Glutamatergic neuron (in vitro differentiated cells): ENCODE results near the gene VTI1A. TPM values are rescaled to one million over a fixed set of nuclear protein-coding genes. Genes with fewer than 3 reads are reported as not detected.

Experiments used
- DNase-seq: peaks from one replicate; pipeline ENCODE4 v3.0.0; 2022
- H3K27ac Mint-ChIP-seq: one replicate; pipeline ENCODE4 v1.8.0; 2020; ENCODE audit warnings: mild to moderate bottlenecking, mixed read lengths, inconsistent platforms; ENCODE audit not compliant: unreplicated experiment
- H3K27me3 Mint-ChIP-seq: one replicate; pipeline ENCODE4 v1.8.0; 2020; ENCODE audit warnings: mild to moderate bottlenecking, moderate library complexity, mixed read lengths, inconsistent platforms; ENCODE audit not compliant: unreplicated experiment
- H3K36me3 Mint-ChIP-seq: one replicate; pipeline ENCODE4 v1.8.0; 2020; ENCODE audit warnings: mild to moderate bottlenecking, mixed read lengths, inconsistent platforms; ENCODE audit not compliant: unreplicated experiment
- H3K4me1 Mint-ChIP-seq: one replicate; pipeline ENCODE4 v1.8.0; 2020; ENCODE audit warnings: mild to moderate bottlenecking, low read depth, mixed read lengths, inconsistent platforms; ENCODE audit not compliant: unreplicated experiment
- H3K4me3 Mint-ChIP-seq: one replicate; pipeline ENCODE4 v1.8.0; 2020; ENCODE audit warnings: mild to moderate bottlenecking, mixed read lengths, inconsistent platforms; ENCODE audit not compliant: unreplicated experiment
- H3K9me3 Mint-ChIP-seq: one replicate; pipeline ENCODE4 v1.8.0; 2020; ENCODE audit warnings: mild to moderate bottlenecking, moderate library complexity, mixed read lengths, inconsistent platforms; ENCODE audit not compliant: unreplicated experiment
- total RNA-seq: library from RNA; stranded (reverse); fragmentation: NEBNext Ultra II Directional; extraction: Animal tissue kit (Norgen Biotek cat#: 25700); gene quantifications from one replicate; pipeline ENCODE4 v1.2.1, GENCODE V29; 2021; ENCODE audit not compliant: unreplicated experiment
- TF ChIP-seq, protein P1 (sequence below): fragments of 200-600 bp; sonication (generic); IDR thresholded peaks from one replicate; pipeline ENCODE4 v1.5.0; 2021; ENCODE audit not compliant: partially characterized antibody, unreplicated experiment

VTI1A gene
- total RNA-seq, 1 donor from 2014 or later, result 61.0 TPM

DNA sequence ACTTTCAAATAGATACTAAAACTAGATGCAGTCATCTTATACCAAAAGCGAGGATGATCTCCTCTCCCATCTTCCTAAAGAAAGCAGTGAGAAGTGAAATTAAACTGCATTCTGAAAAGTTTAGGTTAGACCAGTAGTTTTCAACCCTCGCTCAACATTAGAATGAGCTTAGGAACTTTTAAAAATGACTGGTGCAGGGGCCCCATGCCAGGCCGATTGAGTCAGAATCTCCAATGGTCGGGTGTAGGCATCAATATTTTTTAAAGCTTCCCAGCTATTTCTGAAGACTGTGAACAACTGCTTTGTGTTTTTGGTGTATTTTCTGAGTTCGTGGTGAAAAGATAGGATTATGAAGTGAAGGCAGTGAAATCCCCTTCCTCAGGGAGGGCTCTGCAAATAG lies 146.0 kb downstream of the VTI1A start:
- Mint-ChIP-seq H3K9me3 (no peaks in the 10 kb centered on the region), H3K27me3 (no peaks in the 10 kb centered on the region), H3K4me3 (no peak overlapping the region), H3K4me1 (no peaks in the 10 kb centered on the region), H3K36me3 (no peaks in the 10 kb centered on the region), H3K27ac (no peak overlapping the region)
- no peak for DNase-seq
- TF ChIP-seq, protein P1, sequence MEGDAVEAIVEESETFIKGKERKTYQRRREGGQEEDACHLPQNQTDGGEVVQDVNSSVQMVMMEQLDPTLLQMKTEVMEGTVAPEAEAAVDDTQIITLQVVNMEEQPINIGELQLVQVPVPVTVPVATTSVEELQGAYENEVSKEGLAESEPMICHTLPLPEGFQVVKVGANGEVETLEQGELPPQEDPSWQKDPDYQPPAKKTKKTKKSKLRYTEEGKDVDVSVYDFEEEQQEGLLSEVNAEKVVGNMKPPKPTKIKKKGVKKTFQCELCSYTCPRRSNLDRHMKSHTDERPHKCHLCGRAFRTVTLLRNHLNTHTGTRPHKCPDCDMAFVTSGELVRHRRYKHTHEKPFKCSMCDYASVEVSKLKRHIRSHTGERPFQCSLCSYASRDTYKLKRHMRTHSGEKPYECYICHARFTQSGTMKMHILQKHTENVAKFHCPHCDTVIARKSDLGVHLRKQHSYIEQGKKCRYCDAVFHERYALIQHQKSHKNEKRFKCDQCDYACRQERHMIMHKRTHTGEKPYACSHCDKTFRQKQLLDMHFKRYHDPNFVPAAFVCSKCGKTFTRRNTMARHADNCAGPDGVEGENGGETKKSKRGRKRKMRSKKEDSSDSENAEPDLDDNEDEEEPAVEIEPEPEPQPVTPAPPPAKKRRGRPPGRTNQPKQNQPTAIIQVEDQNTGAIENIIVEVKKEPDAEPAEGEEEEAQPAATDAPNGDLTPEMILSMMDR, result no peak

DNA sequence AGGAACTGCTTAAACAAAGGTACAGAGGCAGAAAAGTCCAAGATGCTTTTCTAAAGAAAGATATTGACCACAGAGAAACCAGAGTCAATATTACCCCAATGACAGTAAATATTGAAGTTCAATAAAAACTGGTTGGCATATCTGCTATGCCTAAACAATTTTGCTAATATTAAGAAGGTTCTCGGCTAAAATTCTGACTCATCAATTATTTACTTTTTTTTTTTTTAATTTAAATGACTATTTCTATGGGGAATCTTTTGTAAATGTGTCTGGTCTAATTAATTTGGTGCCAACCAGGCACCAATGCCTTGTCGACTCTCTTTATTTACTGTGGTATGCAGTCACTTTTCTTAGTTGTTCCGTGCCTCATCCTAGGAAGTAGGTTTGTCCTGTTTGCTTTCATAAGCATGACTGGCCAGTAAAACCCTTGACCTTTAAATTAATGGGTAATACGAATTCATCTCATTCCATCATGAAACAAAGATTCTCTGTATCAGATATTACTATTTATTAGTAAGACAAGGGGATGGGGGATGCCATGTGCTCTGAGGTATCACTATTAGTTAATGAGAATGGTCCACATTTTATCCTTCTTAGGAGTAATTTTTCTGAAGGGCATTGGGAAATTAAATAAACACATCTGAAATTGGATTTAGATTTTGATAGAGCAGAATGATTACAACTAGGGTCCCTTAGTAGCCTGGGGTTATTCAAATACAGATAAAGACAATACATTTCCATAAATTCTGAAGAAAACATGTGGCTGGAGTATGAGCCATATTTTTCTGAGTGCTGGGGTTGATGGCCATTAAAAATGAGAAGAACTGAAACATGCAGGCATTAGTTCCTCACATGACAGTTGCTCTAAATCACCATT lies 154.4 kb downstream of the VTI1A start:
- TF ChIP-seq, protein P1, result no peak
- Mint-ChIP-seq H3K9me3 (peaks cover 2% of the 10 kb centered on the region), H3K27me3 (no peaks in the 10 kb centered on the region), H3K27ac (no peak overlapping the region), H3K4me1 (no peaks in the 10 kb centered on the region), H3K4me3 (no peak overlapping the region), H3K36me3 (no peaks in the 10 kb centered on the region)
- DNase-seq, result no peak

DNA sequence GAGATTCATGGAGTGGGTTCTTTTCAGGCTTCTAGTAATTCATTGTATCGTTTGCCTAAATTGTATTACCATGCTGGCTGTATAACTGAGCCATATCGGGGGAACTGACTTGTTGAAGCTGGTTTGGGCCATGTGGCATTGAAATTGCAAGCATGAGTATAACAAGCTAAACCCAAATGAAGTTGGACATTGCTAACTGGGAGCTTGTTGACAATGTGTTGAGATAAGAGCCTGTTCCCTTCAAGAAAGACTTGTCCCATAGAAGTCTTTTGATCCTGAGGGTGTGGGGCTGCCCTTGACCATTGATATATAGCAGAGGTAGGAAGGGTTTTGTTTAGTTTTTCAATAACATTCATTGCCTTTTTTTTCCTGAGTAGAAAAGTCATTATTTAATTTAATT lies 156.0 kb downstream of the VTI1A start:
- Mint-ChIP-seq H3K27ac (no peak overlapping the region), H3K36me3 (no peaks in the 10 kb centered on the region), H3K27me3 (no peaks in the 10 kb centered on the region), H3K4me1 (peaks cover 4% of the 10 kb centered on the region), H3K4me3 (no peak overlapping the region), H3K9me3 (peaks cover 2% of the 10 kb centered on the region)
- DNase-seq, result no peak
- TF ChIP-seq, protein P1, result no peak

DNA sequence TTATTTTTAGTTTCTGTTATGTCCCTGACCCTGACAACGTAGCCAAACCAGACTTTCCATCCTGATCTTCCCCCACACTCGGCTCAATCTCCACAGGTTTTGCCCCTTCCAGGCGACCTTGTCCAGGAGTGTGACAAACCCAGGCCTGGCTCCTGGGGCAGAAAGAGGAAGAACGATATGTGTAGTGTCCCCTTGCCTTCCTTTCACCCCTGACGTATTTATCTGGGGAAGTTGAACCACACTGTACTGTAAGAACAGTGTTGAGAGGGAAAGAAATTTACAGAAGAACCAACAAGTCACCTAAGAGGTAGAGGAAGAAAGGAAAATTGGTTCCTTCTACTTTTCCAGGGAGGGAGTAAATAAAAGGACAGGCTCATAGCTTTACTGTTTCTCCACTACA lies 158.0 kb downstream of the VTI1A start:
- Mint-ChIP-seq H3K36me3 (no peaks in the 10 kb centered on the region), H3K27me3 (no peaks in the 10 kb centered on the region), H3K4me3 (no peak overlapping the region), H3K9me3 (peaks cover 1% of the 10 kb centered on the region), H3K27ac (no peak overlapping the region), H3K4me1 (peaks cover 8% of the 10 kb centered on the region)
- DNase-seq, result no peak
- TF ChIP-seq, protein P1, result no peak

DNA sequence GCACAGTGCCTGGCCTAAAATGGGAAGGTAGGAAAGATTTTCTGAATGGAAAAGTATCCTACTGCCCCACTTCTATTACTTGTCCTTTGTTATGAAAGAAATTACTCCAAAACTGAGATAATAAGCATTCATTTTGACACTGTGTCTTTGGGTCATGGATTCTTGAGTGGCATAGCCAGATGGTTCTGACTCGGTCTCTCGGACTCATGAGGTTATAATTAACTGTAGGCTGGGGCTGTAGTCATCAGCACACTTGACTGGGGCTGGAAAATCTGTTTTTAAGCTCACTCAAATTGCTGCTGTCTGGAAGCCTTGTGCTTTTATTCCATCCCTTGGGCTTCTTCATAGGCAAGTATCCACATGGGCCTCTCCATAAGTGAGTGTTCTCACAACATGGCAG lies 160.5 kb downstream of the VTI1A start:
- H3K4me3 Mint-ChIP-seq, result no peak overlapping the region
- TF ChIP-seq, protein P1, result no peak
- DNase-seq, result no peak
- H3K27ac Mint-ChIP-seq, result no peak overlapping the region
- peaks cover 8% of the 10 kb centered on the region for H3K4me1 Mint-ChIP-seq
- H3K27me3 Mint-ChIP-seq, result no peaks in the 10 kb centered on the region
- H3K9me3 Mint-ChIP-seq, result no peaks in the 10 kb centered on the region
- H3K36me3 Mint-ChIP-seq, result no peaks in the 10 kb centered on the region
